Measurements from ENCODE around the gene RNF41.

The RNF41 gene

DNA sequence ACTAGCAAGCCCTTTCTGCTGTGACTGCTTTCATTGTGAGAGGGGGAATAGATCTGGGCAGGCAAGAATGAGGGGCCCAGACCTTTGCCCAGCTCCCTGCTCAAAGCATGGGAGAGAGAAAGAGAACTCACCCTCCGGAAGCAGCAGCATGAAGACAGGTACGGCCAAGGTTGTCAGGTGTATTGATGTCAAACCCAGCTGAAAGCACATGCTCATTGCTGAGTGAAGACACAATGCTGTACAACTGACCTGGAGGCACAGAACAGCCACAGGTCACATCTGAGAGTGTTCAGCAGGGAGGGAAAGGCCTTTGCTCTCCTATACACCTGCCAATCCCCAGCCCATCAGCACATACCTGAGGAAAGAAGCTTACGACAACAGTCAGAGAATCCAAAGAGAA, 30.9 kb upstream of the RNF41 start:
- Histone ChIP-seq H3K36me3 (ENCODE audit: control insufficient read depth, low read length) (peaks cover 73% of the 10 kb centered on the region), H3K79me2 (ENCODE audit: control insufficient read depth, low read length) (peaks cover 17% of the 10 kb centered on the region), H3F3A (ENCODE audit: control insufficient read depth, insufficient read depth) (no peaks in the 10 kb centered on the region)

DNA sequence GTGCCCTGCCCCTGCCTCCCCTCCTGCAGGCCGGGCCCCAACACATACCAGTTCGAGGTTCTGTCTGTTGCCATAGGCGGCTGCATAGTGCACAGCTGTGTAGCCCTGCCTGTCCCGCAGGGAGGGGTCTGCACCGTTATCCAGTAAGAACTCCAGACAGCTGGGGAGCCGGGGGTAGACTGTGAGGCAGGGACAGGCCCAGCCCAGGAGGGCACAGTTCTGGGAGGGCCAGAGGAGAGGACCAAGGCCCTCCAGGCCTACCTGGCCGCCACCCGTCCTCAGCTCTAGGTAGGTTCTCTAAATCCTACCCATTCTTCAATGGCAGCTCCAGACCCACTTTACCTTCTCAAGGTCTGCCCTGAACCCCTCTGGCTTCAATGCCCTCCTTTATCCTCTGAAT, 27.0 kb upstream of the RNF41 start:
- TF ChIP-seq EZH2phosphoT487 (IDR thresholded peaks at IDR 0.05; ENCODE audit: borderline replicate concordance, low read length): no peak
- TF ChIP-seq, protein P1, sequence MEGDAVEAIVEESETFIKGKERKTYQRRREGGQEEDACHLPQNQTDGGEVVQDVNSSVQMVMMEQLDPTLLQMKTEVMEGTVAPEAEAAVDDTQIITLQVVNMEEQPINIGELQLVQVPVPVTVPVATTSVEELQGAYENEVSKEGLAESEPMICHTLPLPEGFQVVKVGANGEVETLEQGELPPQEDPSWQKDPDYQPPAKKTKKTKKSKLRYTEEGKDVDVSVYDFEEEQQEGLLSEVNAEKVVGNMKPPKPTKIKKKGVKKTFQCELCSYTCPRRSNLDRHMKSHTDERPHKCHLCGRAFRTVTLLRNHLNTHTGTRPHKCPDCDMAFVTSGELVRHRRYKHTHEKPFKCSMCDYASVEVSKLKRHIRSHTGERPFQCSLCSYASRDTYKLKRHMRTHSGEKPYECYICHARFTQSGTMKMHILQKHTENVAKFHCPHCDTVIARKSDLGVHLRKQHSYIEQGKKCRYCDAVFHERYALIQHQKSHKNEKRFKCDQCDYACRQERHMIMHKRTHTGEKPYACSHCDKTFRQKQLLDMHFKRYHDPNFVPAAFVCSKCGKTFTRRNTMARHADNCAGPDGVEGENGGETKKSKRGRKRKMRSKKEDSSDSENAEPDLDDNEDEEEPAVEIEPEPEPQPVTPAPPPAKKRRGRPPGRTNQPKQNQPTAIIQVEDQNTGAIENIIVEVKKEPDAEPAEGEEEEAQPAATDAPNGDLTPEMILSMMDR (IDR thresholded peaks at IDR 0.05; ENCODE audit: low read depth, low read length, poor library complexity, severe bottlenecking): no peak
- Histone ChIP-seq H3F3A (ENCODE audit: control insufficient read depth, insufficient read depth) (no peaks in the 10 kb centered on the region), H4K20me1 (ENCODE audit: control insufficient read depth, insufficient read depth, low read depth, low read length) (no peaks in the 10 kb centered on the region), H3K9me3 (ENCODE audit: control insufficient read depth, insufficient read depth, low read length) (no peaks in the 10 kb centered on the region), H3K4me1 (ENCODE audit: control insufficient read depth, low read length) (no peaks in the 10 kb centered on the region; the same call in 1 of the 2 replicates), H3K9me2 (replicated peaks; ENCODE audit: control insufficient read depth, low read length) (no peaks in the 10 kb centered on the region), H3K27ac (ENCODE audit: low read depth, low read length) (no peak overlapping the region), H3K79me2 (ENCODE audit: control insufficient read depth, low read length) (no peaks in the 10 kb centered on the region), H3K4me2 (ENCODE audit: low read length) (no peak overlapping the region), H3K27me3 (ENCODE audit: control insufficient read depth, low read length) (no peaks in the 10 kb centered on the region), H3K36me3 (ENCODE audit: control insufficient read depth, low read length) (peaks cover 65% of the 10 kb centered on the region), H3K4me3 (ENCODE audit: low read length) (no peak overlapping the region)

More for the DNA sequence above, 30.9 kb upstream of the RNF41 start:
- H4K20me1 ChIP-seq (ENCODE audit: control insufficient read depth, insufficient read depth, low read depth, low read length): no peaks in the 10 kb centered on the region
- H3K4me1 ChIP-seq (ENCODE audit: control insufficient read depth, low read length): peaks cover 13% of the 10 kb centered on the region
- H3K27ac ChIP-seq (ENCODE audit: low read depth, low read length): no peak overlapping the region
- TF ChIP-seq, protein P1 (IDR thresholded peaks at IDR 0.05; ENCODE audit: low read depth, low read length, poor library complexity, severe bottlenecking): no peak
- no peak for TF ChIP-seq EZH2phosphoT487 (IDR thresholded peaks at IDR 0.05; ENCODE audit: borderline replicate concordance, low read length)
- no peaks in the 10 kb centered on the region for H3K9me3 ChIP-seq (ENCODE audit: control insufficient read depth, insufficient read depth, low read length)
- no peak overlapping the region for H3K4me3 ChIP-seq (ENCODE audit: low read length)
- no peak overlapping the region for H3K4me2 ChIP-seq (ENCODE audit: low read length)
- H3K27me3 ChIP-seq (ENCODE audit: control insufficient read depth, low read length): no peaks in the 10 kb centered on the region
- no peaks in the 10 kb centered on the region for H3K9me2 ChIP-seq (replicated peaks; ENCODE audit: control insufficient read depth, low read length)

DNA sequence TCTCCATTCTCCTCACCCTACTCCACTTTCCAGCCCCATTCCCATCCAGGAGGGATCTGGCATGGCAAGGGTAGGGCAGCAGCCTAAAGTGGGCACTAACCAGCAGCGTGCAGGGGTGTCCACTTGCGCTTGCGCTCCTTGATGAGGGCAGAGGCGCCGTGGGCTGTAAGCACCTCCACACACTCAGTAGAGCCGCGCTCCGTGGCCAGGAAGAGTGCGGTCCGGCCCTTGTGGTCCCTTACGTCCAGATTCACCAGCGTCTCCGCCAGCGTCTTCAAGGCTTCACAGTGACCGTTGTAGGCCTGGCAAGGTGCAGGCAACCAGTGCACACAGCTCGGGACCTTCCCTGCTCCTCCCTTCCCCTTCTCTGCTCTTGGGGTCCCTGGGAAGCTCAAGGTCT, 26.2 kb upstream of the RNF41 start:
- Histone ChIP-seq H3F3A (ENCODE audit: control insufficient read depth, insufficient read depth) (no peaks in the 10 kb centered on the region), H3K79me2 (ENCODE audit: control insufficient read depth, low read length) (no peaks in the 10 kb centered on the region), H3K4me2 (ENCODE audit: low read length) (no peak overlapping the region), H3K9me2 (replicated peaks; ENCODE audit: control insufficient read depth, low read length) (no peaks in the 10 kb centered on the region), H3K9me3 (ENCODE audit: control insufficient read depth, insufficient read depth, low read length) (no peaks in the 10 kb centered on the region), H3K4me3 (ENCODE audit: low read length) (no peak overlapping the region), H3K36me3 (ENCODE audit: control insufficient read depth, low read length) (peaks cover 65% of the 10 kb centered on the region), H3K27ac (ENCODE audit: low read depth, low read length) (no peak overlapping the region), H3K4me1 (ENCODE audit: control insufficient read depth, low read length) (peaks cover 8% of the 10 kb centered on the region), H3K27me3 (ENCODE audit: control insufficient read depth, low read length) (no peaks in the 10 kb centered on the region), H4K20me1 (ENCODE audit: control insufficient read depth, insufficient read depth, low read depth, low read length) (no peaks in the 10 kb centered on the region)
- TF ChIP-seq EZH2phosphoT487 (IDR thresholded peaks at IDR 0.05; ENCODE audit: borderline replicate concordance, low read length): no peak
- TF ChIP-seq, protein P1 (IDR thresholded peaks at IDR 0.05; ENCODE audit: low read depth, low read length, poor library complexity, severe bottlenecking): no peak
